Mononuclear cell (primary cell): ENCODE results near the gene VPS45. TPM values are rescaled to one million over a fixed set of nuclear protein-coding genes. Genes with fewer than 3 reads are reported as not detected.

ENCODE experiments used
- H3K27me3 ChIP-seq: 2 replicates; pipeline ENCODE4 v1.6.0; 2011; ENCODE audit warnings: low read length, control low read depth; ENCODE audit not compliant: insufficient read depth
- H3K4me1 ChIP-seq: 2 replicates; pipeline ENCODE4 v1.5.1; 2011; ENCODE audit warnings: mild to moderate bottlenecking, low read length, control low read depth; ENCODE audit not compliant: insufficient read depth
- H3K4me3 ChIP-seq: 2 replicates; pipeline ENCODE4 v1.5.1; 2011; ENCODE audit warnings: mild to moderate bottlenecking, low read length, moderate library complexity
- H3K9me3 ChIP-seq: 2 replicates; pipeline ENCODE4 v1.5.1; 2011; ENCODE audit warnings: low read depth, mild to moderate bottlenecking, control low read depth, low read length
- total RNA-seq: library from RNA; depleted of rRNA; stranded (reverse); fragments of >200 nt; gene quantifications from one replicate; pipeline ENCODE4 v1.2.3, GENCODE V29; 2012

The VPS45 gene
- total RNA-seq, 1 donor, result 11.5 TPM

DNA sequence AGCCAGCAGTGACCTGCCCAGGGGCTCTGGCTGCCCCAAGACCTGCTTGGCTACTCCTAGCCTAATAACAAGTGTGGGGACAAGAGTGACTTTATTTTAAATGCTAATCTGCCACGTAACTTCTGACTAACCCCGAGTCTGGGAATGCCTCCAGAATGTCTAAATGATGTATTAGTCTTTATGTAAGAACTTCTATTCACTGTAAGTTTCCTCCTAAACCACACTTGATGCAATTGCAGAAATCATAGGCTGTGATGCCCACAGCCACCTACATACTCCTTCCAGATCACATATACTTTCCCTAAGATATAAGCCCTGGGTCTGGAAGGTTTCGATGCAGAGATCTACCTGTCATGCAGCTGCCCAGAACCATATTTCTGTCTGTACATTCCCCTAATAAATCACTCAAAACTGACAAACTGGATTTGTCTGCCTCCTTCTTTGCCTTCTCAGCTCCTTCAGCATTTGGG is 5.9 kb upstream of the VPS45 start:
- H3K4me1 ChIP-seq, result peaks cover 6% of the 10 kb centered on the region
- no peaks in the 10 kb centered on the region for H3K27me3 ChIP-seq
- no peaks in the 10 kb centered on the region for H3K9me3 ChIP-seq
- H3K4me3 ChIP-seq, result no peak overlapping the region

DNA sequence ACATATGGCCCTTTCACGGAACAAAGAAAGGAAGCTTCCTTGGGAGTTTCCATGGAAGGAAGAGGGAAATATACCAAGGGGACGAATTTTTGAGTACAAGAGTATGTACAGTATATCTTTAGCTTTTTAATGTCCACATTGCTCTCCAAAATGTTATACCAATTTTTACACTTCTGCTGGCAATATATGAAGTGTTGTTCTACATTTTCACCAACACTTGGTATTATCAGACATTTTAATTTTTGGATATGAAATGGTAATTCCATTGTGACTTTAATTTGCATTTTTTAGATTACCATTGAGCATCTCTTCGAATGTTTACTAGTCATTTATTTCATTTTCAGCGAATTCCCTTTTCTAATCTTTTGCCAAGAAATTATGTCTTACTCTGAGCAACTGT is 5.5 kb upstream of the VPS45 start:
- Histone ChIP-seq H3K27me3 (no peaks in the 10 kb centered on the region), H3K4me3 (no peak overlapping the region), H3K9me3 (no peaks in the 10 kb centered on the region), H3K4me1 (peaks cover 10% of the 10 kb centered on the region)

GRCh38 chr1:150065184-150065871 is 2.2 kb upstream of the VPS45 start:
- H3K4me1 ChIP-seq, result peaks cover 22% of the 10 kb centered on the region
- H3K9me3 ChIP-seq, result no peaks in the 10 kb centered on the region
- no peak overlapping the region for H3K4me3 ChIP-seq
- H3K27me3 ChIP-seq, result no peaks in the 10 kb centered on the region

- Histone ChIP-seq H3K4me1 (peaks cover 22% of the 10 kb centered on the region), H3K4me3 (peak overlapping the region; percentile 65), H3K9me3 (no peaks in the 10 kb centered on the region), H3K27me3 (no peaks in the 10 kb centered on the region)
Measured at GRCh38 chr1:150066328-150066727, 1.2 kb upstream of the VPS45 start.

- Histone ChIP-seq H3K4me1 (peaks cover 22% of the 10 kb centered on the region), H3K9me3 (no peaks in the 10 kb centered on the region), H3K4me3 (peak overlapping the region; percentile 65), H3K27me3 (no peaks in the 10 kb centered on the region)
Measured at GRCh38 chr1:150066838-150067183, 765 bp upstream of the VPS45 start.

- peaks cover 22% of the 10 kb centered on the region for H3K4me1 ChIP-seq
- no peaks in the 10 kb centered on the region for H3K9me3 ChIP-seq
- H3K4me3 ChIP-seq, result peak overlapping the region; percentile 65
- no peaks in the 10 kb centered on the region for H3K27me3 ChIP-seq
Measured at GRCh38 chr1:150068109-150068435, 496 bp downstream of the VPS45 start.

- H3K4me3 ChIP-seq, result no peak overlapping the region
- no peaks in the 10 kb centered on the region for H3K27me3 ChIP-seq
- peaks cover 21% of the 10 kb centered on the region for H3K4me1 ChIP-seq
- no peaks in the 10 kb centered on the region for H3K9me3 ChIP-seq
Measured at GRCh38 chr1:150069923-150070322, 2.3 kb downstream of the VPS45 start.

GRCh38 chr1:150072959-150073358 is 5.4 kb downstream of the VPS45 start:
- Histone ChIP-seq H3K4me3 (no peak overlapping the region), H3K4me1 (peaks cover 7% of the 10 kb centered on the region), H3K9me3 (no peaks in the 10 kb centered on the region), H3K27me3 (no peaks in the 10 kb centered on the region)

- Histone ChIP-seq H3K4me3 (no peak overlapping the region), H3K27me3 (no peaks in the 10 kb centered on the region), H3K4me1 (peaks cover 2% of the 10 kb centered on the region), H3K9me3 (no peaks in the 10 kb centered on the region)
Measured at GRCh38 chr1:150073516-150073915, 5.9 kb downstream of the VPS45 start.

GRCh38 chr1:150076066-150076465 is 8.5 kb downstream of the VPS45 start:
- no peaks in the 10 kb centered on the region for H3K27me3 ChIP-seq
- H3K4me3 ChIP-seq, result no peak overlapping the region
- no peaks in the 10 kb centered on the region for H3K9me3 ChIP-seq
- no peaks in the 10 kb centered on the region for H3K4me1 ChIP-seq

DNA sequence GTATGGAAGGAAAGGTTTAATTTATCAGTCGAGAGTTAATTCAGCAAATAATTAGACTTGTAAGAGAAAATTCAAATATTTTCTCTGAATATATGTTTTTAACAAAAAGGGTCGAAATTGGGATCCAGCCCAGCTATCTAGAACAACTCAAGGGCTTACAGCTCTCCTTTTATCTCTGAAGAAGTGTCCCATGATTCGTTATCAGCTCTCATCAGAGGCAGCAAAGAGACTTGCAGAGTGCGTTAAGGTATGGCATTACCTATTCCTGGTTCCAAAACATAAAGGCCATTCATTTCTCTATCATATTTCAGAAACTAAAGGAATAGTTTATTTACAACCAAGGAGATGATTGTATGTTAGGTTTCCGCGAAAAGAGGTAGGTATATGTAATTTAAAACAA is 9.4 kb downstream of the VPS45 start:
- Histone ChIP-seq H3K4me3 (no peak overlapping the region), H3K4me1 (no peaks in the 10 kb centered on the region), H3K9me3 (no peaks in the 10 kb centered on the region), H3K27me3 (no peaks in the 10 kb centered on the region)

DNA sequence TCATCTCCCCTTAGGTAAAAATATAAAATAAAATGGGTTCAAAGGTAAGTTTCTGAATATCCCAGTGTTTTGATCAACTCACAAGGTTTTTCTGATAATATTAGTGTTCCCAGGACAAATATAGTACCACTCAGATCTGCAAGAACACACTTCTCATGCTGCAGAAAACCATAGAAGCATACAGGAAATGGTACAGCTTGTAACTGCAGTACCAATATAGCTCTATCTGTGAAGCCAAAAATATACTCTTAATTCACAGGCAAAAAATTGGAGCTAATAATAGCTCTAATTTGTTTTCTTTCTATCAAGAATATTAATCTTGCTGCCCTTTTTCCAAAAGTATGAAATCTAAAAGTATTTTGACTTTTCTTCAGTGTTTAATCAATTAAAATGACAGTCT is 13.2 kb downstream of the VPS45 start:
- Histone ChIP-seq H3K4me3 (no peak overlapping the region), H3K4me1 (no peaks in the 10 kb centered on the region), H3K9me3 (no peaks in the 10 kb centered on the region), H3K27me3 (no peaks in the 10 kb centered on the region)

- H3K4me1 ChIP-seq, result no peaks in the 10 kb centered on the region
- no peak overlapping the region for H3K4me3 ChIP-seq
- no peaks in the 10 kb centered on the region for H3K9me3 ChIP-seq
- no peaks in the 10 kb centered on the region for H3K27me3 ChIP-seq
Measured at GRCh38 chr1:150082494-150082893, 14.9 kb downstream of the VPS45 start.

DNA sequence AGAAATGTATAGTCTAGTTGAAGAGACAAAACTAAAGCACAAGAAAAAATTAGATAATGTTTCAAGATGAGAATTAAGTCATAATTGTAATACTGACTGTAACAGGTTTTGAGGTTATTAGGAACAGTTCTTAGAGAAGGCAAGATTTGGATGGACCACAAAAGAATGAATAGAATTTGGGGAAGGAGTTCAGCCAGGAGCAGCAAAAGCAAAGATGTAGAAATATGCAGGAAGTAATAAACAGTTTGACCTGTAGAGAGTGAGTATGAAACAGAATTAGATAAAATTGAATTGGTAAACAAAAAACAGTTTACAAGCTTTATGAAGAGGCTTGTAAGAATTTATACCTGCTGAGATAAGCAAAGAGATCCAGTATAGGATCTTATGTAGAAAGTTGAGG is 16.3 kb downstream of the VPS45 start:
- peaks cover 5% of the 10 kb centered on the region for H3K4me1 ChIP-seq
- H3K9me3 ChIP-seq, result no peaks in the 10 kb centered on the region
- no peak overlapping the region for H3K4me3 ChIP-seq
- H3K27me3 ChIP-seq, result no peaks in the 10 kb centered on the region

DNA sequence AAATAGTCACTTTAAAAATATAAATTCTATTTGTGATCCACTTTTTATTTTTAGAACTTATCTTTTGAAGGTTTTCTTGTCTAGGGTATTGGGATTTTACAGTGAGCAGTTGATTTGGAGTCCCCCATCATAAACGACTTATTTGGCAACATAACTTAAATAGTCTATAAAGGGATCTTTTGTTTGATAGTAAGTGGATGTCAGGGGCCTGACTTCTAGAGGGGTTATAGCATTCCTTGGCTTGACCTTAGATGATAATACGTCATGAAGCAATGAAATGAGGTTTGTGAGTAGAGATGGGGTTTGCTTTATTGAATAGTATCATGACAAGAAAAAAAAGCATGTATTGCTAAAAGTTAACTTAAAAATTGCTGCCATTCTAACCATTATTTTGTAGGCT is 17.8 kb downstream of the VPS45 start:
- H3K4me1 ChIP-seq, result peaks cover 17% of the 10 kb centered on the region
- no peaks in the 10 kb centered on the region for H3K9me3 ChIP-seq
- no peaks in the 10 kb centered on the region for H3K27me3 ChIP-seq
- no peak overlapping the region for H3K4me3 ChIP-seq

- Histone ChIP-seq H3K27me3 (no peaks in the 10 kb centered on the region), H3K4me3 (no peak overlapping the region), H3K9me3 (no peaks in the 10 kb centered on the region), H3K4me1 (peaks cover 28% of the 10 kb centered on the region)
Measured at GRCh38 chr1:150087415-150087814, 19.8 kb downstream of the VPS45 start.
